Pericardium fibroblast (primary cell): ENCODE measurements around the gene LRRC14B. TPM values are rescaled to one million over a fixed set of nuclear protein-coding genes. Genes with fewer than 3 reads are reported as not detected.

Source experiments
- total RNA-seq: library from RNA; depleted of rRNA; stranded (reverse); fragments of >200 nt; gene quantifications from 2 replicates; pipeline ENCODE4 v1.2.3, GENCODE V29; 2015

Gene LRRC14B
- total RNA-seq = not detected in 2 replicates

DNA sequence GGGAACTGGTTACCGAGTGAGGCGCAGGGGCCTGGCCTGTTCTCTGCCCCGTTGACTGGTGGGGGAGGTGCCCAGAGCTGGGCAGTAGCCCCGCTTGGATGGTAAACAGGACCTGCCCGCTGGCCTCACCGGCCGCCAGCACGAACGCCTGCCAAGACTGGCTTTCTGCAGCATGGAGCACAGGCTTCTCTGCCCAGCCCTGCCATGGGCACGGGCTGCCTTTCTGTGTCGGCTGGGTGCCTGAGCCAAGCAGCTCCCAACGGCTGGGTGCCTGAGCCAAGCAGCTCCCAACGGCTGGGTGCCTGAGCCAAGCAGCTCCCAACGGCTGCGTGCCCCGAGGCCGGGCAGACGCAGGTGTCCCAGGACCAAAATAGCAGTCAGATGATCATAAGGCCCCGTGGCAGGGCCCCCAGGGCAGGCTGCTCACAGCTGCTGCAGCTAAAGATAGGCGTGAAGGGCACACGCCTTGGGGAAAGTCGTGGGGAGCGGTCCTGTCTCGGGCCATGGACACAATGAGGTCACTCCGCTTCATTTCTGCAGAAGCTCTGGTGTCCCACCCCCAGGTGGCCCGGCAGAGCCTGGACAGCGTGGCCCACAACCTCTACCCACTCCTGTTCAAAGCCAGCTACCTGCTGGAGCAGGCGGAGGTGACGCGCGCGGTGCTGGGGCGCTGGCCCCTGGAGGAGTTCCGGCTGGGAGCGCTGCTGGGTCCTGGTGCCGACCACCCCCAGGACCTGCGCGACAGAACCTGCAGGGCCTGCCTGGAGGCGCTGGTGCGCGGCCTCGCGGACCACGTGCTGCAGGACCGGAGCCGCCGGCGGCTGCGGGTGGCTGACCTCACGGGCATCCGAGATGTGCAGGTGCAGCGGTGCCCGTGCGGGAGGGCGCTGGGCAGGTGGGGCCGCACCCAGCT lies at the start of gene LRRC14B:
LRRC14B (plus strand) TSS at position 460 of the 913 bp plus-strand sequence; CDS start at position 504, 44 bp downstream.

DNA sequence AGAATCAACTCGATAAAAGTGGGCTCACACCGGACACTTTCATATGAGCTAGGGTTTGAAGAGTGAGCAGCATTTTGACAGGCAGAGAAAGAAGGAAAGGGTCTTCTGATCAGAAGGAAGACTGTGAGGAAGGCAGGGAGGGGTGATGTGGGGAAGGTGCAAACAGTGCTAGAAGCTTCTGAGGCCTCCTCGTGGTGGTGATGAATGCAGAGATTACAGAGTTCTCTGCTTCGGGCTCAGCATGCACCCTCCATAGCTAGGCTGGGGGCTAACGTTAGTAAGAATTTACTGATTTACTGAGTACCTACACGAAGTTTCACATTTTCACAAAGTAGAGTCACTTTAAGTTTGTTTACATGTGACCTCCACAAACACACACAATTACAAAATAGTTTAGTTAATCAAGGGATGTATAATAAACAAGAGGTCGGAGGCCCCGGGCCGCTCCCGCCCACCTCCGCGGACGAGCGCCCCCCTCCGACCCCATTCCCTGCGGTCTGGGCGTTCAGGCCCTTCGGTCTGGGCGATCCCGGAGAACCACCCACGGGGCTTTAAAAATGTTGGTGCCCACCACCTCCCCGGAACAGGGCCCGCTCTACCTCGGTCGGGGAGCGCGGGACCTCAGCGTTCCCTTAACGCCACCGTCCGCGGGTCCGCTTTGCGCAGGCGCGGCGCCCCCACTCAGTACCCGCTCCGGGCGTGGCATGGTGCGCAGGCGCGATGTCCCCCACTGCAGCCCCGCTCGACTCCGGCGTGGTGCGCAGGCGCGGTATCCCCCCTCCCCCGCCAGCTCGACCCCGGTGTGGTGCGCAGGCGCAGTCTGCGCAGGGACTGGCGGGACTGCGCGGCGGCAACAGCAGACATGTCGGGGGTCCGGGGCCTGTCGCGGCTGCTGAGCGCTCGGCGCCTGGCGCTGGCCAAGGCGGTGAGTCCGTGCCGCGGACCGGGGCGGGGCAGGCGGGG lies 26.5 kb downstream of the LRRC14B start, which contains the start of the genes CCDC127 and SDHA:
CCDC127 (minus strand) TSS at position 660 of the 963 bp plus-strand sequence. CDS start 1,304 bp downstream, outside the sequence.
SDHA (plus strand) TSS at position 827 of the 963 bp plus-strand sequence; CDS start at position 863, 36 bp downstream.

Other genes with a start within 250 kb of the LRRC14B start
- gene PLEKHG4B, start 99.3 kb upstream of the LRRC14B start, total RNA-seq = not detected in 2 replicates
- gene CCDC127, start 26.7 kb downstream of the LRRC14B start, total RNA-seq = 5.2 and 5.6 TPM in 2 replicates
- gene SDHA, start 26.8 kb downstream of the LRRC14B start, total RNA-seq = 49.0 and 82.0 TPM in 2 replicates
- 83.4 and 99.0 TPM in 2 replicates for gene PDCD6, start 80.2 kb downstream of the LRRC14B start, total RNA-seq
- 3.1 and 16.0 TPM in 2 replicates for gene AHRR, start 130.2 kb downstream of the LRRC14B start, total RNA-seq